ENCODE measurements around the gene LTBP1. TPM values are rescaled to one million over a fixed set of nuclear protein-coding genes. Genes with fewer than 3 reads are reported as not detected.
"Not testable (repeated sequence)": the region's sequence is repeated elsewhere in the genome, so short reads cannot be mapped to it uniquely, and the experiment has no call there.

The LTBP1 gene
- total and polyA plus RNA-seq, 8 donors: 11.0 to 134 (median 25.6) TPM

DNA sequence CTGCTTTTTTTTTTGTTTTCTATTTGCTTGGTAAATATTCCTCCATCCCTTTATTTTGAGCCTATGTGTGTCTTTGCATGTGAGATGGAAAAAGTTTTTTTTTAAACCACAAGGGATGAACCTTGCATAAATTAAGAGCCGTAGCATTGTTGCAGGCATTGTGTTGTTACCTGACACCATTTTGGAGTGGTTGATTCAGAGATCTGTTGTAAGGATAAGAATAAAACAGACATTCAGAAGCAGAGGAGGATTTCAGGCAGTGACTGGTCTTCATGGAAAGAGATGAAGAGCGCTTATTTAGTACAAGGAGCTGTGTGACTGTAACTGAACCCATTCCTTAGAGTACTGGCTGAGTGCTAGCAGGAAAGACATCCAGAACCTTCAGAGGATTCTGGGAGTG lies 101.2 kb downstream of the LTBP1 start:
- 18 to 52% (median 28%) methylated on average over 2 of the region's 2 CpGs for WGBS, 5 donors

DNA sequence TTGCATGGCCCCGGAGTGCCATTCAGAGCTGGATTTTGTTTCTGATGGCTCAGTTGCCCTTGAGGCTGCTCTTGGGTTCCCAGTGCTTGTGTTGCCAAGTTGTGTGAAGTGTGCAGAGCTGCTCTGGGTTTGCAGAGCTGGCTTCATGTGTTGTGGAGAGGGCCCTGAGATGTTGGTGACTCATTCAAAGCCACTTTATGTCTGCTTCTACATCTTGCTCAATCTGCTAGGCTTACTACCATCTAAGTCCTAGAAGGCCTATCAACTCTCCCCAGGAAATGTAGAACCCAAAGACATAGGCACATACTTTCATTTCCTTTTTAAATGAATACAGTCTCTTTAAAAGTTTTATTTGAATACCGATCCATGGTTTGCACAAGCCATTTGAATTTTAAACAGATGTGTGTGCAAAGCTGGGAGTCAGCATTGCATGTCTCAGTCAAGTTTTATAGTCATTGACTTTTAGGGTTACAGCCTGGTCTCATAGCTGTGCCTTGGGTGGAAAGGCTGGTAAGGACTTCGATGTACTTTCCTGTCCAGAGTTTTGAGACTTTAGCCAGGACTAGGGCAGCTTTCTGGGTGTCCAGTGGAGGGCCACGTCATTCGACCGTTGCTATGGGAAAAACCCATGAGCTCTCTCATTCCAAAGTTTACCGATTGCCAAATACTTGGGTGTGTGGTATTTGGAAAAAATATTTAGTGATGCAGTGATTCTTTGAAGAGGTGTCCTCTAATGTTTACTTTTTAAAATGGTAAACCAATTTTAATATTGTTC lies 105.0 kb downstream of the LTBP1 start:
- intact Hi-C loops (cut with DNase I; ENCODE audit: low total_unique reads): no loop called here
- no peaks in the 10 kb centered on the region for H3K27me3 ChIP-seq
- no peaks in the 10 kb centered on the region for H3K36me3 ChIP-seq
- no peaks in the 10 kb centered on the region for H3K9me3 ChIP-seq
- no peak overlapping the region for H3K4me3 ChIP-seq
- TF ChIP-seq EP300 (IDR thresholded peaks at IDR 0.05) (no peak), POLR2AphosphoS5 (IDR thresholded peaks at IDR 0.05) (no peak), CTCF (IDR thresholded peaks at IDR 0.05) (no peak), POLR2A (IDR thresholded peaks at IDR 0.05) (no peak)
- peak overlapping the region in 1 of 5 donors; percentile 4 for H3K27ac ChIP-seq
- WGBS, 5 donors: 83 to 91% (median 86%) methylated on average over 7 of the region's 7 CpGs
- DNase-seq: no peak
- peaks cover 0 to 11% (median 0%) of the 10 kb centered on the region in 4 donors for H3K4me1 ChIP-seq

More for the DNA sequence above, 101.2 kb downstream of the LTBP1 start:
- Histone ChIP-seq H3K4me1 (peaks cover 0 to 11% (median under 1%) of the 10 kb centered on the region in 4 donors), H3K9me3 (no peaks in the 10 kb centered on the region), H3K4me3 (no peak overlapping the region), H3K27ac (no peak overlapping the region), H3K36me3 (no peaks in the 10 kb centered on the region), H3K27me3 (no peaks in the 10 kb centered on the region)
- intact Hi-C loops (cut with DNase I; ENCODE audit: low total_unique reads): no loop called here
- TF ChIP-seq CTCF (IDR thresholded peaks at IDR 0.05): no peak
- no peak for TF ChIP-seq POLR2AphosphoS5 (IDR thresholded peaks at IDR 0.05)
- TF ChIP-seq POLR2A (IDR thresholded peaks at IDR 0.05): no peak
- no peak for TF ChIP-seq EP300 (IDR thresholded peaks at IDR 0.05)
- no peak for DNase-seq

GRCh38 chr2:33052361-33052735 lies 105.6 kb downstream of the LTBP1 start:
- Histone ChIP-seq H3K27me3 (no peaks in the 10 kb centered on the region), H3K4me3 (no peak overlapping the region), H3K27ac (no peak overlapping the region), H3K4me1 (peaks cover 0 to 11% (median 0%) of the 10 kb centered on the region in 4 donors), H3K36me3 (no peaks in the 10 kb centered on the region), H3K9me3 (no peaks in the 10 kb centered on the region)
- no peak for DNase-seq
- TF ChIP-seq CTCF (IDR thresholded peaks at IDR 0.05) (no peak), POLR2AphosphoS5 (IDR thresholded peaks at IDR 0.05) (no peak), EP300 (IDR thresholded peaks at IDR 0.05) (no peak), POLR2A (IDR thresholded peaks at IDR 0.05) (no peak)
- intact Hi-C loops (cut with DNase I; ENCODE audit: low total_unique reads): no loop called here
- 91 to 97% (median 96%) methylated on average over 3 of the region's 3 CpGs for WGBS, 5 donors

DNA sequence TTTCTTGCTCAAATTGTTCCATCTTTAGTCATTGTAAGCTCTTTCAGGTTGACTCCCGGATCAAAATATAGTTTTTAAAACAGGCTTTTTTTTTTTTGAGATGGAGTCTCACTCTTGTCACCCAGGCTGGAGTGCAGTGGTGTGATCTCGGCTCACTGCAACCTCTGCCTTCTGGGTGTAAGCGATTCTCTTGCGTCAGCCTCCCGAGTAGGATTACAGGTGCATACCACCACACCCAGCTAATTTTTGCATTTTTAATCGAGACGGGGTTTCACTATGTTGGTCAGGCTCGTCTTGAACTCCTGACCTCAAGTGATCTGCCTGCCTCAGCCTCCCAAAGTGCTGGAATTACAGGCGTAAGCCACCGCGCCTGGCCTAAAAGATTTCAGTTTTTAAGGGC lies 106.0 kb downstream of the LTBP1 start:
- WGBS, 5 donors: 94 to 99% (median 96%) methylated on average over 11 of the region's 11 CpGs
- not testable (repeated sequence) for H3K27ac ChIP-seq

GRCh38 chr2:33056170-33056569 lies 109.4 kb downstream of the LTBP1 start:
- Histone ChIP-seq H3K9me3 (no peaks in the 10 kb centered on the region), H3K27ac (no peak overlapping the region), H3K27me3 (no peaks in the 10 kb centered on the region), H3K36me3 (no peaks in the 10 kb centered on the region), H3K4me1 (peaks cover 0 to 3% (median 0%) of the 10 kb centered on the region in 4 donors), H3K4me3 (no peak overlapping the region)
- intact Hi-C loops (cut with DNase I; ENCODE audit: low total_unique reads): no loop called here
- TF ChIP-seq POLR2AphosphoS5 (IDR thresholded peaks at IDR 0.05) (no peak), POLR2A (IDR thresholded peaks at IDR 0.05) (no peak), EP300 (IDR thresholded peaks at IDR 0.05) (no peak), CTCF (IDR thresholded peaks at IDR 0.05) (no peak)
- DNase-seq: no peak
- WGBS, 5 donors: 89 to 94% (median 90%) methylated on average over 11 to 12 of the region's 12 CpGs

More for the DNA sequence above, 106.0 kb downstream of the LTBP1 start:
- DNase-seq; H3K36me3 ChIP-seq; H3K4me3 ChIP-seq; H3K9me3 ChIP-seq; intact Hi-C loops (cut with DNase I; ENCODE audit: low total_unique reads); H3K27me3 ChIP-seq: not testable (repeated sequence)
- H3K4me1 ChIP-seq: peaks cover 0 to 11% (median 0%) of the 10 kb centered on the region in 4 donors

- H3K4me1 ChIP-seq; H3K9me3 ChIP-seq; intact Hi-C loops (cut with DNase I; ENCODE audit: low total_unique reads); H3K36me3 ChIP-seq; H3K27ac ChIP-seq; H3K27me3 ChIP-seq; H3K4me3 ChIP-seq; DNase-seq: not testable (repeated sequence)
- whole genome bisulfite sequencing, 5 donors: 85 to 93% (median 90%) methylated on average over 21 to 39 of the region's 39 CpGs
Measured at GRCh38 chr2:33057307-33058028, 110.7 kb downstream of the LTBP1 start.
